HG03108 (cell line): ENCODE measurements around the gene KRT16.
"Not testable (repeated sequence)": the region's sequence is repeated elsewhere in the genome, so short reads cannot be mapped to it uniquely, and the experiment has no call there.

Source experiments
- ATAC-seq: cut with Tn5 transposase; IDR thresholded peaks from one replicate; pipeline ENCODE4 v1.9.1; 2021; ENCODE audit warnings: moderate library complexity; ENCODE audit not compliant: unreplicated experiment

Gene KRT16

GRCh38 chr17:41612376-41613160 is at the start of gene KRT16:
Gene KRT16 (minus strand): TSS chr17:41612767. CDS start chr17:41612688, 79 bp downstream.
- ATAC-seq = not testable (repeated sequence)

GRCh38 chr17:41660221-41660711 is 47.7 kb upstream of the KRT16 start:
- ATAC-seq = no peak

DNA sequence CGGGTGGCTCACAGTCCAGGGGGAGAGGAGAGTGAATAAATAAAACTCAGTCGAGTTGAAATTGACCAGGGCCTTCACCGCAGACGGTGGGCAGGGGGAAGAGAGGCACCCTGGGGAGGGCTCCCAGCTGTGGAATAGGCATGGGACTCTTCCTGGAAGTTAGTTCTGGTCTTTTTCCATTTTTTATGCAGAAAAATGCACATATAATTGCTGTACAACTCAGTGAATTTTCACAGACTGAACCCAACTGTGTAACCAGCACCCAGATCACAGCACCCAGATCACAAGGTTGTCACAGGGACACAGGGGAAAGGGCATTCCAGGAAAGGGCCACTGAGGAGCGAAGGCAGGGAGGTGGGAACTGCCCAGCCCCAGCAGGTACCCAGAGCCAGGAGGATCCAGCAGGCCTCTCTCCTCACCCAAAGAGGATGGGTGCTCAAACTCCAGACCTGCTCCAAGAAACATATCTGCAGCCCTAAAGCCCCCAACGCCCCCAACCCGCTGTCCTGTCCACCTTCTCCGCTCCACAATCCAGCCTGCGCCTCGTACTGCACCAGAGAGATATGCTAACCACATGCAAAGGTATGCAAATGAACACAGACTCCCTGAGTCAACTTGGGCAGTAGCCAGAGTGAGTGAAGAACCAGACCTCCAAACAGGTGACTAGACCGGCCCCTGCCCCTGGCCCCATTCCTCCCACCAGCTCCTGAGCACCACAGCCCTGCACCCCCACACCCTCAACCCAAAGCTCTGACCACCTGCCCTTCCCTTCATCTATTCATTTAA is 47.1 kb upstream of the KRT16 start:
- no peak for ATAC-seq

- ATAC-seq = no peak
These were observed 46.3 kb upstream of the KRT16 start for GRCh38 chr17:41658846-41659245.

GRCh38 chr17:41657936-41658335 is 45.4 kb upstream of the KRT16 start:
- no peak for ATAC-seq

- ATAC-seq = no peak
These were observed 44.7 kb upstream of the KRT16 start for GRCh38 chr17:41657176-41657754.

DNA sequence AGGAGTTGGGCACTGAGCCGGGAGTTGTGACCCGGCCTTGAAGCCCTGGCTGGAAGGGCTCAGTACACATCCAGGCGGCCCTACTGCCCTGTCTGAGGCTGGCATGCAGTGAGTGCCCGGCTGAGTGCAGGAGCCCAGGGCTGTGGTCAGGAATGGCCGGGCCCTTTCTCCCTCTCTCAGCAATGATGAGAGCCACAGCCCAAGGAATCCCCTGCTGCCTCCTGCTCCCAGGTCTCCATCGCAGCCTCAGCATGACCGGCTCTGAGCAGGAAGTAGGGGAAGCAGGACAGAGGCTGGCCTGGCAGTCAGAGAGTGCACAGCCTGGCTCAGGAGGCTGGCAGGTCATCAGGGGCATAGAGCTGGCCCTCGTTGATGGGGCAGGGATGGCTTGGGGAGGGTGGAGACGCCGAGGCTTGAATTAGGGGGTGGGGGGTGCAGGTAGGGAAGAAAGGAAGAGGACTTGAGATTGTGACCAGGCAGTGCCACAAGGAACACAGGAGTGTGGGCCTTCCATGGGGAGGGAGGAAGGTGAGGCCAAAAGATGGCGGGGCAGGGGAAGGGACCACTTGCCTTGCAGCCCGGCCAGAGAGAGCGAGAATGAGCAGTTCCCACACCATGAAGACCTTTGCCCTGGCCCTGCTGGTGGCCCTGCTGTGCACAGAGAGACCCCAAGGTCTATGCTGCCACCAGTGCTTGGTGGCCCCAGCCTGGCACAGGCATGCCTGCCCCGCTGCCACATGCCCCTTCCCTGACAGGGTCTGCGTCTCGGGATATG is 43.9 kb upstream of the KRT16 start:
- no peak for ATAC-seq

GRCh38 chr17:41655611-41656111 is 43.1 kb upstream of the KRT16 start:
- no peak for ATAC-seq

DNA sequence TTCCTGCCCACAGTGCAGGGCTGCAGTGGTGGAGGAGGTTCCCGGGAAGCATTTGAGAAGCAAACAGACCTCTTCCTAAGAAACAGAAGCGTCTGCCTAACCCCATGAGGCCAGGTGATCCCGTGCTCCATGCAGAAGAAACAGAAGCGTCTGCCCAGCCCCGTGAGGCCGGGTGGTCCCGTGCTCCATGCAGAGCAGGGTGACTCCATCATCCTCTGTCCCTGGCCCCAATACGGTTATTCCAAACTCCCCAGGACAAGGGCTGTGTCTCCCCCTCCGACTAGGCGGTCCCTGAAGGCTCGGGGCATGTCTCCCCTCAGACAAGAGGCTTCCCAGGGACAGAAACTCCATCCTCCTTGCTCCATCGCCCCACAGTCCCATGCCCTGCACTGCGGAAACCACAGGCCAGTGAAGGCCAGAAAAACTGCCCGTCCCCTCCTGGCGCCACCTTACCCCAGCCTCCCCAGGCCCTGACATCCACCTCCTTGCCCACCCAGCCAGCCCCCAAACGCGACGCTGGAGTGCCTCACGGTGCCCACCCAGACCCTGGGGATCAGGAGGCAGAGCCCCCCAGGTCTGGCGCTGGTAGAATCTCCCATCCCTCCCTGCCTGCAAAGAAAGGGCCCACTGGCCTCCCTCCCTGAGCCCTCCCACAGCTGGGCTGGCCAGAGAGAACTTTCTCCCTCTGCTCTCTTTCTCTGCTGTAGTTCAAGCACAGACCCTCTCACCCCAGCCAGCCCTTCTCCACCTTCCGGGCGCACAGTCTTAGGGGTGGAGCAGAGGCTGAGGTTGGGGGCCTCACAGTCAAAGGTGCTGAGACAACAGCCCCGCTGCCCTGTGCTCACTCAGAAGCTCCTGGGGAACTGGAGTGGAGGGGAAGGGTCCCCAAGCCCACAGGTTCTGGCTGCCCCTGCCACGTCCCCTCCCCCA is 42.4 kb upstream of the KRT16 start:
- ATAC-seq = no peak

- ATAC-seq = no peak
These were observed 41.5 kb upstream of the KRT16 start for GRCh38 chr17:41653892-41654677.

DNA sequence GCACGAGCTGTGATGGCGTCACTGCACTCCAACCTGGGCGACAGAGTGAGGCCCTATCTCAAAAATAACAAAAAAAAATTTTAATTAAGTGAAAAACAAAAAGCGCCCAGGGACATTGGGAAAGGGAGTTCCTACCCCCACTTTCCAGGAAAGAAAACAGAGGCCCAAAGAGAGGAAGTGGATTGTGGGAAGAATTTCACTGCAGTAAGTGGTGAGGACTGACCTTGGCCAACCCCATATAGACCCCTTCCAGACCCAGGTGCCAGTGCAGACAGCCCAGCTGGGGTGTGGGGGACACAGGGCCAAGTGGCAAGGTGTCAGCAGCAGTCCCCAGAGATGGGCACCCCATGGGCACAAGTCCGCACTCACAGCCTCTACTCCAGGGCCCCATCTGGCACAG is 40.9 kb upstream of the KRT16 start:
- no peak for ATAC-seq

- no peak for ATAC-seq
These were observed 39.9 kb upstream of the KRT16 start for GRCh38 chr17:41652461-41652970.

- no peak for ATAC-seq
These were observed 39.3 kb upstream of the KRT16 start for GRCh38 chr17:41651625-41652460.

DNA sequence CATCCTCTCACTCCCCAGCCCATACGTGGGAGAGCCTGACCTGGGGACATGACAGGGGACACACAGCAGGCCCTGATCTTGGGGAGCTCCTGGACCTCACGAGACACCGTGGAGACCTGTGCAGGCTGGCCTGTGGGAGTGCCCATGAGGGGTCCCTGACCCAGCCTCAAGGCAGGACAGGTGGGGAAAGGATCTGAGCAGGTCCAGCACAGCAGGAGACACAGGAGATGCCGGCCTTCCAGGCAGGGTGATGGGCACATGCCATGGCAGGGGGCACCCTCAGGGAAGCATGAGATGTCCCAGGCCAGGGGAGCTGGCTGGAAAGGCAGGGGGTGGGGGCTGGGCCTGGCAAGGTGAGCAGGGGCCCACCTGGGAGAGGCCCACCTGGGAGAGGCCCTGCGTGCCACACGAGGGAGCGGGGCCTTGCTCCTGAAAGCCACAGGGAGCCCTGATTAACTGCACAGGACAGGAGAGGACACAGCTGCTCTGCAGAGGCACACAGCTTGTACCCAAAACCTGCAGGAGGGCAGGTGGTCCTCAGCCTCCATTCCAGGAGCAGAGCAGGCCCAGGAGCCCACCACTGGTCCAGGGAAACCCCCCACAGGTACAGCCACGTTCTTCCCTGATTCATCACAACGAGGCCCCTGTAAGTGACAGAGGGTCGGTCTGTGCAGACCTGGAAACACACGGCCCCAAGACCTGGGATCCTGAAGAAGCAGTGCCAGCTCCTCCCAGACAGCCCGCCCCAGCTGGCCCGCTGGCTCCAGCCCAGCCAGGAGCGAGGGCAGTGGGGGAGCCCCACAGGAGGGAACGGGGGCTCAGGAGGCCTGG is 38.4 kb upstream of the KRT16 start:
- ATAC-seq = no peak

DNA sequence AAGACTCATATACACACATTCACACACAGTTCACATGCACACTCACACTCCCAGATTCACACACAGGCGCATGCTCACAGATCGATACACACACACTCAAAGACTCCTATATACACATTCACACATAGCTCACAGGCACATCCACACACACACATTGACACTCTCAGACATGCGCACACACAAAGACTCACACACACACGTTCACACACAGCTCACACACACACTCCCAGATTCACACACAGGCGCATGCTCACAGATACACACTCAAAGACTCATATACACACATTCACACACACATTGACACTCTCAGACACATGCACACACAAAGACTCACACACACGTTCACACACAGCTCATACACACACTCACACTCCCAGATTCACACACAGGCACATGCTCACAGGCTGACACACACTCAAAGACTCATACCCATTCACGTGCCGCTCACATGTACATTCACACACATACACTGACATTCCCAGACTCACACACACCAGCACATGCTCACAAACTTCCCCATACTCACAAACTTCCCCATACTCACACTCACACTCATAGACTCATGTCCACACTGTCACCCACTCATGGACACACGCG is 37.5 kb upstream of the KRT16 start:
- no peak for ATAC-seq

DNA sequence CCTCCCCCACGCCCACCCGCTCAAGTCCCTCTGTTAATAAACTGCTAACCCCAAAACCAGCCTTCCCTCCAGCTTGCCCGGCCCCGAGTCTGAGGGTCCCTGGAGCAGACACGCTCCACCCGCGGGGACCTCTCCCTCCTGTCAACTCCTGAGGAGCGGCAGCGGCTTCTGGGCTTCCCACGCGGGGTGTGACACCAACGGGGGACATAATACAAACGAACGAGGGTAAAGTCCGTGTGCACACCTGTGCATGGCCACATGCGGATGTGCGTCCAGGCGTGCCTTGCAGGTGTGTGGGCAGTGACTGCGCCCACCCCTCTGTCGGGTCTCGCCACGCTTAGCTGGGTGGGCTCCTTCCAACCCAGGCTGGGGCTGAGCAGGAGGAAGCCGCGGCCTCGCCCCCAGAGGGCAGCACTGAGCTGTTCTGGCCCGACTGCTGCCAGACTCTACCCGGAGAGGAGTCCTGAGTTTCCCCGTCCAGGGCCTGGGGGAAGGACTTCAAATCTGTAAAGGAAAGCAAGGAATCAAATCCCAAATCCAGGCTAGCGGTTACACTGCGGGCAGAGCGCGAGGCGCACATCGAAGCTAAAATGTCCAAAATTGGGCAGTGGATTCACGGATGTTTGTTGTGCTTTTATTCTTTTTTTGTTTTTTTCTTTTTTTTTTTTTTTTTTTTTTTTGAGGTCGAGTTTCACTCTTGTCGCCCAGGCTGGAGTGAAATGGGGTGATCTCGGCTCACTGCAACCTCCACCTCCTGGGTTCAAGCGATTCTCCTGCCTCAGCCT is 36.0 kb upstream of the KRT16 start:
- ATAC-seq = no peak
